DOHH2 (cell line): ENCODE results near the gene BAHD1.

Experiments
- H3F3A ChIP-seq: fragments of 200-600 bp; sonication (generic), shearing (Covaris generic); 2 replicates; pipeline ENCODE4 v1.6.0; 2016; ENCODE audit warnings: antibody characterized with exemption, mild to moderate bottlenecking; ENCODE audit not compliant: control insufficient read depth, insufficient read depth
- H3K27ac ChIP-seq: fragments of 200-600 bp; sonication (generic); 2 replicates; pipeline ENCODE4 v1.5.1; 2014; ENCODE audit warnings: low read depth, mild to moderate bottlenecking, low read length, moderate library complexity
- H3K27me3 ChIP-seq: fragments of 200-600 bp; sonication (generic); 2 replicates; pipeline ENCODE4 v1.6.1; 2014; ENCODE audit warnings: mild to moderate bottlenecking, low read length, mixed read lengths; ENCODE audit not compliant: control insufficient read depth
- H3K36me3 ChIP-seq: fragments of 200-600 bp; sonication (generic); 2 replicates; pipeline ENCODE4 v1.6.1; 2014; ENCODE audit warnings: mild to moderate bottlenecking, low read length, moderate library complexity, mixed read lengths; ENCODE audit not compliant: control insufficient read depth
- H3K4me1 ChIP-seq: fragments of 200-600 bp; sonication (generic); 2 replicates; pipeline ENCODE4 v1.6.1; 2014; ENCODE audit warnings: mild to moderate bottlenecking, low read length, mixed read lengths; ENCODE audit not compliant: control insufficient read depth
- H3K4me2 ChIP-seq: fragments of 200-600 bp; sonication (generic); 2 replicates; pipeline ENCODE4 v1.6.0; 2014; ENCODE audit warnings: mild to moderate bottlenecking, low read length, moderate library complexity
- H3K4me3 ChIP-seq: fragments of 200-600 bp; sonication (generic); 2 replicates; pipeline ENCODE4 v1.5.1; 2014; ENCODE audit warnings: mild to moderate bottlenecking, low read length, mixed read lengths
- H3K79me2 ChIP-seq: fragments of 200-600 bp; sonication (generic); 2 replicates; pipeline ENCODE4 v1.6.1; 2014; ENCODE audit warnings: mild to moderate bottlenecking, low read length, mixed read lengths; ENCODE audit not compliant: control insufficient read depth
- H3K9me2 ChIP-seq: fragments of 200-600 bp; sonication (generic); replicated peaks from 2 replicates; pipeline ENCODE4 v1.6.1; 2014; ENCODE audit warnings: mild to moderate bottlenecking, low read length, mixed read lengths; ENCODE audit not compliant: control insufficient read depth
- H3K9me3 ChIP-seq: fragments of 200-600 bp; sonication (generic); 2 replicates; pipeline ENCODE4 v1.6.1; 2014; ENCODE audit warnings: antibody characterized with exemption, low read length, mixed read lengths; ENCODE audit not compliant: control insufficient read depth, insufficient read depth
- H4K20me1 ChIP-seq: fragments of 200-600 bp; sonication (generic); 2 replicates; pipeline ENCODE4 v1.6.0; 2014; ENCODE audit warnings: low read depth, mild to moderate bottlenecking, antibody characterized with exemption, low read length, moderate library complexity; ENCODE audit not compliant: control insufficient read depth, insufficient read depth
- CTCF ChIP-seq: fragments of 200-600 bp; sonication (generic); IDR thresholded peaks from one replicate; pipeline ENCODE4 v1.5.1; 2014; ENCODE audit warnings: antibody characterized with exemption, mild to moderate bottlenecking, low read depth, low read length; ENCODE audit not compliant: poor library complexity, severe bottlenecking
- EZH2phosphoT487 ChIP-seq: fragments of 200-600 bp; sonication (generic); IDR thresholded peaks from 2 replicates; pipeline ENCODE4 v1.6.1; 2017; ENCODE audit warnings: borderline replicate concordance, mild to moderate bottlenecking, antibody characterized with exemption, low read length, moderate library complexity, mixed read lengths

BAHD1 gene

GRCh38 chr15:40460404-40460803 is 19.7 kb downstream of the BAHD1 start:
- Histone ChIP-seq H3K79me2 (peaks cover 28% of the 10 kb centered on the region), H3K27ac (no peak overlapping the region)

GRCh38 chr15:40461958-40462357 is 21.2 kb downstream of the BAHD1 start:
- H3K9me3 ChIP-seq = no peaks in the 10 kb centered on the region
- peaks cover 13% of the 10 kb centered on the region for H3K79me2 ChIP-seq
- H3K4me2 ChIP-seq = no peak overlapping the region
- no peaks in the 10 kb centered on the region for H3F3A ChIP-seq
- H4K20me1 ChIP-seq = no peaks in the 10 kb centered on the region
- H3K27me3 ChIP-seq = no peaks in the 10 kb centered on the region
- H3K9me2 ChIP-seq = no peaks in the 10 kb centered on the region
- H3K4me3 ChIP-seq = no peak overlapping the region
- peaks cover 15% of the 10 kb centered on the region for H3K36me3 ChIP-seq
- no peaks in the 10 kb centered on the region for H3K4me1 ChIP-seq
- H3K27ac ChIP-seq = no peak overlapping the region
- no peak for TF ChIP-seq CTCF
- no peak for TF ChIP-seq EZH2phosphoT487

More at GRCh38 chr15:40460404-40460803, 19.7 kb downstream of the BAHD1 start:
- peaks cover 15% of the 10 kb centered on the region for H3K36me3 ChIP-seq
- no peak overlapping the region for H3K4me3 ChIP-seq
- H3K27me3 ChIP-seq = no peaks in the 10 kb centered on the region
- TF ChIP-seq CTCF = no peak
- no peaks in the 10 kb centered on the region for H3K9me2 ChIP-seq
- 0 out of 2 replicates have a peak, but pooled peaks cover 3% of the 10 kb centered on the region for H4K20me1 ChIP-seq
- no peaks in the 10 kb centered on the region for H3F3A ChIP-seq
- no peaks in the 10 kb centered on the region for H3K9me3 ChIP-seq
- H3K4me1 ChIP-seq = no peaks in the 10 kb centered on the region
- no peak overlapping the region for H3K4me2 ChIP-seq

- Histone ChIP-seq H3K27me3 (no peaks in the 10 kb centered on the region), H3K9me3 (no peaks in the 10 kb centered on the region), H3K4me1 (no peaks in the 10 kb centered on the region), H3K4me3 (no peak overlapping the region), H3K4me2 (no peak overlapping the region), H3F3A (no peaks in the 10 kb centered on the region; the same call in 1 of the 2 replicates), H3K79me2 (peaks cover 2% of the 10 kb centered on the region; the same call in 1 of the 2 replicates), H3K9me2 (no peaks in the 10 kb centered on the region), H3K27ac (no peak overlapping the region), H4K20me1 (no peaks in the 10 kb centered on the region), H3K36me3 (peaks cover 17% of the 10 kb centered on the region)
- TF ChIP-seq CTCF (no peak), EZH2phosphoT487 (no peak)
Measured at GRCh38 chr15:40463279-40463678, 22.5 kb downstream of the BAHD1 start.
